GM12878 (cell line): Measurements from ENCODE around the gene BCHE. TPM values are rescaled to one million over a fixed set of nuclear protein-coding genes. Genes with fewer than 3 reads are reported as not detected.

Source experiments
- ATAC-seq: fragments of 200-7000 bp; cut with Tn5 transposase; 3 replicates; pipeline ENCODE4 v1.9.1; 2020; ENCODE audit warnings: mild to moderate bottlenecking, moderate library complexity
- BruUV-seq: library from RNA; stranded (reverse); fragments of 400-500 nt; replicated peaks from 2 replicates; lab custom pipeline; 2021; lab: Mats Ljungman, UMichigan
- CTCF ChIA-PET: fragments of 300-600 bp; sonication (Branson Sonifier 250); formaldehyde crosslinking; extraction: SDS; loops from one replicate; lab custom pipeline; 2021; ENCODE audit warnings: inconsistent platforms; lab: Yijun Ruan, JAX
- POLR2A ChIA-PET: fragments of 350-600 bp; formaldehyde crosslinking; extraction: SDS; loops from one replicate; lab custom pipeline; 2021; ENCODE audit warnings: inconsistent platforms; lab: Charles Lee
- RAD21 ChIA-PET: fragments of 300-600 bp; sonication (Branson Sonifier 250); formaldehyde crosslinking; loops from one replicate; lab custom pipeline; 2023; ENCODE audit warnings: antibody characterized with exemption; ENCODE audit not compliant: unreplicated experiment; lab: Charles Lee
- SMC1A ChIA-PET: fragments of 300-600 bp; sonication (Branson Sonifier 250); formaldehyde crosslinking; loops from one replicate; lab custom pipeline; 2023; ENCODE audit not compliant: unreplicated experiment, uncharacterized antibody; lab: Charles Lee
- DNase-seq: peaks from one replicate; pipeline ENCODE4 v3.0.0-alpha.2; 2011; ENCODE audit warnings: low read depth, low spot score
- FAIRE-seq: peaks from 3 replicates; lab custom pipeline; 2011; peaks lifted over from hg19 to GRCh38; lab: Jason Lieb, UNC
- H2AFZ ChIP-seq: 2 replicates; pipeline ENCODE4 v1.6.0; 2011; ENCODE audit warnings: low read depth, low read length, control low read depth; ENCODE audit not compliant: control insufficient read depth
- H3K27ac ChIP-seq: 2 replicates; pipeline ENCODE4 v1.5.1; 2011; ENCODE audit warnings: control low read depth; ENCODE audit not compliant: control insufficient read depth, insufficient read depth
- H3K27me3 ChIP-seq, 2 experiments: replicated peaks in 1 of 2; 2 replicates each; pipeline versions ENCODE4 v1.6.0 to v1.6.1; 2011; ENCODE audit warnings: low read length in 1 of 2; ENCODE audit not compliant: control insufficient read depth in 2 of 2, insufficient read depth in 2 of 2
- H3K36me3 ChIP-seq, 2 experiments: 2 replicates each; pipeline ENCODE4 v1.5.1; 2011; ENCODE audit warnings: low read length in 1 of 2; ENCODE audit not compliant: control insufficient read depth in 2 of 2, insufficient read depth in 2 of 2
- H3K4me1 ChIP-seq: 2 replicates; pipeline ENCODE4 v1.6.1; 2011; ENCODE audit warnings: mild to moderate bottlenecking, low read length, moderate library complexity, mixed read lengths; ENCODE audit not compliant: control insufficient read depth, insufficient read depth
- H3K4me2 ChIP-seq: 2 replicates; pipeline ENCODE4 v1.6.0; 2011; ENCODE audit warnings: control low read depth; ENCODE audit not compliant: control insufficient read depth, insufficient read depth
- H3K4me3 ChIP-seq: fragments of 200-600 bp; sonication (generic); 2 replicates; pipeline ENCODE4 v1.5.1; 2016
- H3K79me2 ChIP-seq: 2 replicates; pipeline ENCODE4 v1.6.0; 2011; ENCODE audit warnings: low read length; ENCODE audit not compliant: control insufficient read depth, insufficient read depth
- H3K9ac ChIP-seq: 2 replicates; pipeline ENCODE4 v1.8.0; 2011; ENCODE audit warnings: low read length, control low read depth, mixed read lengths; ENCODE audit not compliant: control insufficient read depth, insufficient read depth
- H3K9me3 ChIP-seq: replicated peaks from 3 replicates; pipeline ENCODE4 v1.5.1; 2011; ENCODE audit warnings: mild to moderate bottlenecking, low read length; ENCODE audit not compliant: control insufficient read depth, insufficient read depth
- H4K20me1 ChIP-seq: 2 replicates; pipeline ENCODE4 v1.6.0; 2011; ENCODE audit not compliant: control insufficient read depth, insufficient read depth
- ASH2L ChIP-seq: fragments of 300-600, 200-600 bp; sonication (generic); IDR thresholded peaks from 2 replicates; pipeline ENCODE4 v1.6.1; 2017; ENCODE audit warnings: low read depth, mild to moderate bottlenecking, borderline replicate concordance
- BRCA1 ChIP-seq: IDR thresholded peaks from 2 replicates; pipeline ENCODE4 v1.6.1; 2011; ENCODE audit warnings: low read depth, low read length, improper control_type of control experiment
- CHD4 ChIP-seq: fragments of 200-600 bp; sonication (generic); IDR thresholded peaks from 2 replicates; pipeline ENCODE4 v1.6.1; 2016; ENCODE audit warnings: mild to moderate bottlenecking
- CREB1 ChIP-seq: IDR thresholded peaks from 2 replicates; pipeline ENCODE4 v1.6.1; 2012; ENCODE audit warnings: low read depth, mild to moderate bottlenecking, inconsistent platforms
- EGR1 ChIP-seq, 2 experiments: IDR thresholded peaks; 1 replicate in 1 of 2; 2 replicates in 1 of 2; pipeline ENCODE4 v1.6.1; 2011 to 2012; ENCODE audit warnings: low read depth in 2 of 2, low read length in 2 of 2, borderline replicate concordance in 1 of 2, mild to moderate bottlenecking in 1 of 2, moderate library complexity in 1 of 2
- EZH2 ChIP-seq: IDR thresholded peaks from 2 replicates; pipeline ENCODE4 v1.6.1; 2012; ENCODE audit warnings: low read depth, mild to moderate bottlenecking, control low read depth, inconsistent platforms, low read length, borderline replicate concordance; ENCODE audit not compliant: control insufficient read depth
- LARP7 ChIP-seq: fragments of 450-650 bp; IDR thresholded peaks from 2 replicates; pipeline ENCODE4 v1.6.1; 2017; ENCODE audit warnings: mild to moderate bottlenecking
- NR2C1 ChIP-seq: fragments of 450-650 bp; IDR thresholded peaks from 2 replicates; pipeline ENCODE4 v1.6.1; 2017; ENCODE audit warnings: antibody characterized with exemption, mild to moderate bottlenecking, moderate library complexity
- NR2F1 ChIP-seq: fragments of 450-650 bp; conservative IDR thresholded peaks from 2 replicates; pipeline ENCODE4 v1.6.1; 2017; ENCODE audit warnings: mild to moderate bottlenecking
- RFX5 ChIP-seq: IDR thresholded peaks from 2 replicates; pipeline ENCODE4 v1.6.1; 2011; ENCODE audit warnings: low read depth, low read length, improper control_type of control experiment
- SMAD5 ChIP-seq: IDR thresholded peaks from 2 replicates; pipeline ENCODE4 v1.6.1; 2016; ENCODE audit warnings: antibody characterized with exemption, low read depth
- WGBS: methylation state at CpG from one replicate; pipeline ENCODE4 v1.1.6; 2016; ENCODE audit warnings: low lambda C conversion rate; ENCODE audit not compliant: insufficient replicate concordance, insufficient coverage; ENCODE audit errors: missing lambda C conversion rate; 5-methylcytosine and 5-hydroxymethylcytosine counted together
- in situ Hi-C: fragments of 300-500 bp; cut with MboI; formaldehyde crosslinking; loops from 9 replicates; pipeline ENCODE4 v1.14.3; 2018; ENCODE audit warnings: mixed read lengths
- intact Hi-C: fragments of 100-400 bp; cut with micrococcal nuclease; formaldehyde crosslinking; loops from one replicate; pipeline ENCODE4 v1.14.2; 2022; ENCODE audit not compliant: unreplicated experiment
- polyA plus RNA-seq, 11 experiments: library from polyadenylated mRNA; depleted of rRNA in 4 of 11; unstranded in 6 of 11; stranded (reverse) in 5 of 11; fragments of >200 nt; fragmentation: Nextera tagmentation in 4 of 11; fragmentation: Illumina TruSeq in 1 of 11; extraction: Ambion mirVana in 4 of 11; extraction: Trizol in 1 of 11; gene quantifications; 1 replicate in 1 of 11; 2 replicates in 10 of 11; pipeline versions ENCODE4 v1.2.1 to v1.2.3, GENCODE V29; 2011 to 2016; ENCODE audit warnings: inconsistent platforms in 2 of 11, missing spikeins in 2 of 11, low read depth in 1 of 11
- total RNA-seq, 4 experiments: library from RNA; depleted of rRNA in 3 of 4; stranded (reverse); fragments of >200 nt in 3 of 4; fragmentation: Illumina TruSeq in 1 of 4; extraction: Trizol in 1 of 4; gene quantifications; 2 replicates each; pipeline versions ENCODE4 v1.2.1 to v1.2.3, GENCODE V29; 2013 to 2021
- TF ChIP-seq, protein P1 (sequence below): IDR thresholded peaks from 2 replicates; pipeline ENCODE4 v1.6.1; 2011; ENCODE audit warnings: mild to moderate bottlenecking, low read depth, low read length, moderate library complexity; ENCODE audit not compliant: insufficient replicate concordance
- TF ChIP-seq, protein P2 (sequence below): fragments of 450-650 bp; IDR thresholded peaks from 2 replicates; pipeline ENCODE4 v1.6.1; 2014; ENCODE audit warnings: mild to moderate bottlenecking
- TF ChIP-seq, protein P3 (sequence below): fragments of 450-650 bp; IDR thresholded peaks from 2 replicates; pipeline ENCODE4 v1.6.1; 2017; ENCODE audit warnings: mild to moderate bottlenecking

The BCHE gene
- total and polyA plus RNA-seq, 10 of the 15 experiments (the other 5 are each of a cell fraction or from before 2014, with no cell fraction given) = 16.8 to 233 (median 29.3) TPM

DNA sequence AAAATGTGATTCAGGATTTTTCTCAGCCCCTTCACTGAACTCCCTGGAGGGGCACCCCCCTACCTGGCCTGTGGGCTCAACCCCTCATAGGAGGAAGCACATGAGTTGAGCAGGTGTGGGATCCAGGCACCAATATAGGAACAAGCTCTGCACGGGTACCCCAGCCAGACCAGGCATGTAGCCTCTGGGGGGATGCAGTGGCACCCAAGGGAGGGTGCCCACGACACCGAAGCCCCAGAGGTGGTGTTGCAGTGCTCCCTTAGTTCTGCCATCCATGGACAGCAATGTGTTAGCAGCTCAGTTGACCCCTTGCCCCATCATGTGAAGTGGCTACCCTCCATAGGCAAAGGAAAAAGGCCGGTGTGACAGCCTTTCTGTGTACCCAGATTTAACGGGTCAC is 30.9 kb upstream of the BCHE start:
- ChIA-PET SMC1A (interaction anchor here (1.0 to 3.3 kb wide), 5 partner anchors 8 to 23 kb away, joined by 3 to 15 read pairs (median 4); no protein-coding TSS in a partner anchor), CTCF (interaction anchor here (7.2 kb wide), 1 partner anchor 13 kb away, joined by 45 read pairs; no protein-coding TSS in a partner anchor), RAD21 (no interaction called here), POLR2A (no interaction called here)
- Histone ChIP-seq H2AFZ (no peak overlapping the region), H3K4me1 (no peaks in the 10 kb centered on the region), H3K9ac (no peak overlapping the region), H4K20me1 (no peaks in the 10 kb centered on the region), H3K27me3 (no peaks in the 10 kb centered on the region), H3K4me3 (no peak overlapping the region), H3K36me3 (no peaks in the 10 kb centered on the region), H3K27ac (no peak overlapping the region), H3K4me2 (no peak overlapping the region), H3K9me3 (no peaks in the 10 kb centered on the region), H3K79me2 (no peaks in the 10 kb centered on the region)
- DNase-seq (no peak), FAIRE-seq (no peak), ATAC-seq (no peak; the same call in 2 of the 3 replicates)
- intact Hi-C loops = no loop called here
- in situ Hi-C loops = no loop called here
- TF ChIP-seq EGR1 (IDR thresholded peaks at IDR 0.05; ENCODE audit: borderline replicate concordance in 1 of 2, low read depth in 2 of 2, low read length in 2 of 2) = no peak
- BruUV-seq = no TSS peak
- 20% methylated on average over 5 of the region's 5 CpGs for WGBS

DNA sequence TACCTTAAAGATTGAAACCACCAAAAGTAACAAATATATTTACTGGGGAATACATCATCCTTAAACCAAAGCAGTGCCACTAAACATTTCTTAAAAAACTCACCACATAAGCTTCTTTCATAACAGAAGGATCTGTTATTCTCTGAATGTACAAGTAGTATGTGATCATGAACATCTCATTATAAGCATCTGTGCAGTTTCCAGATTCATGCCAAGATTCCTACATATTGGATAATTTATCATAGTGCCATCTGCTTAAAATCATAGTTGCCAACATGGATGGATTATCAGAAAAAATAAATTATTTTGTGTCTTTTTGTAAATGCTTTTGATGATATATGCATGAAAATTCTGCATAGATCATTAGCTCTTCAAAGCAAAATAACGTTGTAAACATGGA is 21.8 kb upstream of the BCHE start:
- no peak for FAIRE-seq
- DNase-seq = no peak
- no peaks in the 10 kb centered on the region for H3K36me3 ChIP-seq
- H3K4me3 ChIP-seq = no peak overlapping the region
- H3K79me2 ChIP-seq = no peaks in the 10 kb centered on the region
- no peaks in the 10 kb centered on the region for H3K27me3 ChIP-seq
- H4K20me1 ChIP-seq = no peaks in the 10 kb centered on the region
- H3K4me1 ChIP-seq = no peaks in the 10 kb centered on the region
- no TSS peak for BruUV-seq
- SMC1A ChIA-PET = interaction anchor here (0.6 to 1.2 kb wide), 7 partner anchors 9 to 175 kb away, joined by 3 to 5 read pairs (median 3); no protein-coding TSS in a partner anchor
- ATAC-seq = no peak
- RAD21 ChIA-PET = interaction anchor here (1.3 kb wide), 1 partner anchor 12 kb away, joined by 3 read pairs; no protein-coding TSS in a partner anchor
- no peaks in the 10 kb centered on the region for H3K9me3 ChIP-seq
- no peak overlapping the region for H2AFZ ChIP-seq
- intact Hi-C loops (no loop called here), in situ Hi-C loops (no loop called here)
- CTCF ChIA-PET = interaction anchor here (0.7 to 1.3 kb wide), 3 partner anchors 25 to 213 kb away, joined by 3 to 4 read pairs (median 3); no protein-coding TSS in a partner anchor
- H3K27ac ChIP-seq = no peak overlapping the region
- H3K9ac ChIP-seq = no peak overlapping the region
- H3K4me2 ChIP-seq = no peak overlapping the region
- 0% methylated on average over 1 of the region's 1 CpG for WGBS
- POLR2A ChIA-PET = no interaction called here
- TF ChIP-seq BRCA1 (no peak), SMAD5 (no peak), NR2C1 (no peak), RFX5 (no peak), ASH2L (no peak), EZH2 (no peak), LARP7 (no peak), CHD4 (no peak), NR2F1 (no peak), CREB1 (no peak)
- TF ChIP-seq, protein P1, sequence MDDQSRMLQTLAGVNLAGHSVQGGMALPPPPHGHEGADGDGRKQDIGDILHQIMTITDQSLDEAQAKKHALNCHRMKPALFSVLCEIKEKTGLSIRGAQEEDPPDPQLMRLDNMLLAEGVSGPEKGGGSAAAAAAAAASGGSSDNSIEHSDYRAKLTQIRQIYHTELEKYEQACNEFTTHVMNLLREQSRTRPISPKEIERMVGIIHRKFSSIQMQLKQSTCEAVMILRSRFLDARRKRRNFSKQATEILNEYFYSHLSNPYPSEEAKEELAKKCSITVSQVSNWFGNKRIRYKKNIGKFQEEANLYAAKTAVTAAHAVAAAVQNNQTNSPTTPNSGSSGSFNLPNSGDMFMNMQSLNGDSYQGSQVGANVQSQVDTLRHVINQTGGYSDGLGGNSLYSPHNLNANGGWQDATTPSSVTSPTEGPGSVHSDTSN = no peak
- TF ChIP-seq, protein P2, sequence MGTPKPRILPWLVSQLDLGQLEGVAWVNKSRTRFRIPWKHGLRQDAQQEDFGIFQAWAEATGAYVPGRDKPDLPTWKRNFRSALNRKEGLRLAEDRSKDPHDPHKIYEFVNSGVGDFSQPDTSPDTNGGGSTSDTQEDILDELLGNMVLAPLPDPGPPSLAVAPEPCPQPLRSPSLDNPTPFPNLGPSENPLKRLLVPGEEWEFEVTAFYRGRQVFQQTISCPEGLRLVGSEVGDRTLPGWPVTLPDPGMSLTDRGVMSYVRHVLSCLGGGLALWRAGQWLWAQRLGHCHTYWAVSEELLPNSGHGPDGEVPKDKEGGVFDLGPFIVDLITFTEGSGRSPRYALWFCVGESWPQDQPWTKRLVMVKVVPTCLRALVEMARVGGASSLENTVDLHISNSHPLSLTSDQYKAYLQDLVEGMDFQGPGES = no peak
- TF ChIP-seq, protein P3, sequence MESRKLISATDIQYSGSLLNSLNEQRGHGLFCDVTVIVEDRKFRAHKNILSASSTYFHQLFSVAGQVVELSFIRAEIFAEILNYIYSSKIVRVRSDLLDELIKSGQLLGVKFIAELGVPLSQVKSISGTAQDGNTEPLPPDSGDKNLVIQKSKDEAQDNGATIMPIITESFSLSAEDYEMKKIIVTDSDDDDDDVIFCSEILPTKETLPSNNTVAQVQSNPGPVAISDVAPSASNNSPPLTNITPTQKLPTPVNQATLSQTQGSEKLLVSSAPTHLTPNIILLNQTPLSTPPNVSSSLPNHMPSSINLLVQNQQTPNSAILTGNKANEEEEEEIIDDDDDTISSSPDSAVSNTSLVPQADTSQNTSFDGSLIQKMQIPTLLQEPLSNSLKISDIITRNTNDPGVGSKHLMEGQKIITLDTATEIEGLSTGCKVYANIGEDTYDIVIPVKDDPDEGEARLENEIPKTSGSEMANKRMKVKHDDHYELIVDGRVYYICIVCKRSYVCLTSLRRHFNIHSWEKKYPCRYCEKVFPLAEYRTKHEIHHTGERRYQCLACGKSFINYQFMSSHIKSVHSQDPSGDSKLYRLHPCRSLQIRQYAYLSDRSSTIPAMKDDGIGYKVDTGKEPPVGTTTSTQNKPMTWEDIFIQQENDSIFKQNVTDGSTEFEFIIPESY = no peak
